Measurements from ENCODE around the gene PHKG2. TPM values are rescaled to one million over a fixed set of nuclear protein-coding genes. Genes with fewer than 3 reads are reported as not detected.

The PHKG2 gene
- total RNA-seq, 2 donors from 2014 or later: 17.6 to 24.7 TPM

GRCh38 chr16:30711712-30712111 lies 36.5 kb upstream of the PHKG2 start:
- TF ChIP-seq CTCF (IDR thresholded peaks at IDR 0.05) (no peak), POLR2A (IDR thresholded peaks at IDR 0.05) (no peak)
- Histone ChIP-seq H3K27ac (no peak overlapping the region), H3K9me3 (no peaks in the 10 kb centered on the region), H3K4me3 (no peak overlapping the region), H3K36me3 (replicated peaks in 1 of 2; ENCODE audit: insufficient read depth in 1 of 2, low read depth in 2 of 2) (peaks cover 46 to 72% of the 10 kb centered on the region in 2 donors), H3K27me3 (no peaks in the 10 kb centered on the region), H3K4me1 (no peaks in the 10 kb centered on the region)
- no peak for DNase-seq
- WGBS, 2 donors: 75 to 100% methylated on average over 1 of the region's 1 CpG
- ATAC-seq: no peak
- intact Hi-C loops (cut with DNase I): no loop called here

- ATAC-seq: no peak
- Histone ChIP-seq H3K4me3 (no peak overlapping the region), H3K27me3 (no peaks in the 10 kb centered on the region), H3K4me1 (no peaks in the 10 kb centered on the region), H3K9me3 (no peaks in the 10 kb centered on the region), H3K36me3 (replicated peaks in 1 of 2; ENCODE audit: insufficient read depth in 1 of 2, low read depth in 2 of 2) (peaks cover 34 to 56% of the 10 kb centered on the region in 2 donors), H3K27ac (peak overlapping the region in 1 of 4 donors; percentile 53)
- DNase-seq: peak in 1 of 4 donors; percentile 29
- TF ChIP-seq CTCF (IDR thresholded peaks at IDR 0.05) (no peak), POLR2A (IDR thresholded peaks at IDR 0.05) (no peak)
- WGBS, 2 donors: 83 to 88% methylated on average over 17 of the region's 17 CpGs
- intact Hi-C loops (cut with DNase I): no loop called here
Observed at GRCh38 chr16:30715750-30716445, 32.3 kb upstream of the PHKG2 start.

- TF ChIP-seq POLR2A (IDR thresholded peaks at IDR 0.05): no peak
- TF ChIP-seq CTCF (IDR thresholded peaks at IDR 0.05): no peak
- H3K9me3 ChIP-seq: no peaks in the 10 kb centered on the region
- no peak for ATAC-seq
- no peak overlapping the region for H3K4me3 ChIP-seq
- H3K27ac ChIP-seq: no peak overlapping the region
- intact Hi-C loops (cut with DNase I): no loop called here
- WGBS, 2 donors: 81 to 91% methylated on average over 11 of the region's 11 CpGs
- no peaks in the 10 kb centered on the region for H3K27me3 ChIP-seq
- H3K36me3 ChIP-seq (replicated peaks in 1 of 2; ENCODE audit: insufficient read depth in 1 of 2, low read depth in 2 of 2): peaks cover 35 to 62% of the 10 kb centered on the region in 2 donors
- no peaks in the 10 kb centered on the region for H3K4me1 ChIP-seq
- DNase-seq: no peak
Observed at GRCh38 chr16:30720086-30720485, 28.1 kb upstream of the PHKG2 start.

GRCh38 chr16:30720694-30721093 lies 27.5 kb upstream of the PHKG2 start:
- H3K4me3 ChIP-seq: no peak overlapping the region
- no peaks in the 10 kb centered on the region for H3K4me1 ChIP-seq
- no peaks in the 10 kb centered on the region for H3K9me3 ChIP-seq
- ATAC-seq: no peak
- peak overlapping the region in 1 of 4 donors; percentile 3 for H3K27ac ChIP-seq
- 72 to 94% methylated on average over 8 of the region's 9 CpGs for WGBS, 2 donors
- H3K36me3 ChIP-seq (replicated peaks in 1 of 2; ENCODE audit: insufficient read depth in 1 of 2, low read depth in 2 of 2): peaks cover 32 to 60% of the 10 kb centered on the region in 2 donors
- TF ChIP-seq POLR2A (IDR thresholded peaks at IDR 0.05) (no peak), CTCF (IDR thresholded peaks at IDR 0.05) (no peak)
- no peak for DNase-seq
- intact Hi-C loops (cut with DNase I): no loop called here
- H3K27me3 ChIP-seq: no peaks in the 10 kb centered on the region

GRCh38 chr16:30721167-30721566 lies 27.1 kb upstream of the PHKG2 start:
- intact Hi-C loops (cut with DNase I): no loop called here
- H3K4me3 ChIP-seq: no peak overlapping the region
- 88 to 89% methylated on average over 7 to 8 of the region's 8 CpGs for WGBS, 2 donors
- peaks cover 30 to 56% of the 10 kb centered on the region in 2 donors for H3K36me3 ChIP-seq (replicated peaks in 1 of 2; ENCODE audit: insufficient read depth in 1 of 2, low read depth in 2 of 2)
- TF ChIP-seq CTCF (IDR thresholded peaks at IDR 0.05): no peak
- no peaks in the 10 kb centered on the region for H3K9me3 ChIP-seq
- H3K4me1 ChIP-seq: no peaks in the 10 kb centered on the region
- DNase-seq (no peak), ATAC-seq (no peak)
- no peaks in the 10 kb centered on the region for H3K27me3 ChIP-seq
- H3K27ac ChIP-seq: peak overlapping the region in 1 of 4 donors; percentile 3

Data from body of pancreas (tissue), 4 donors.